IgD-negative memory B cell (primary cell): Measurements from ENCODE around the gene SHOX. TPM values are rescaled to one million over a fixed set of nuclear protein-coding genes. Genes with fewer than 3 reads are reported as not detected.
A peak's percentile ranks its signal among the peaks of the same experiment; 100 is the strongest.
"Not testable (repeated sequence)": the region's sequence is repeated elsewhere in the genome, so short reads cannot be mapped to it uniquely, and the experiment has no call there.

Experiments used
- H3K27ac Mint-ChIP-seq, 3 donors: one replicate each; pipeline ENCODE4 v1.8.0; 2020 to 2022; ENCODE audit warnings: mild to moderate bottlenecking in 3 of 3, mixed read lengths in 3 of 3, moderate library complexity in 1 of 3
- H3K27me3 Mint-ChIP-seq: one replicate; pipeline ENCODE4 v1.8.0; 2021; ENCODE audit warnings: mixed read lengths
- H3K36me3 Mint-ChIP-seq: one replicate; pipeline ENCODE4 v1.8.0; 2020; ENCODE audit warnings: mild to moderate bottlenecking, mixed read lengths
- H3K4me1 Mint-ChIP-seq, 3 donors: one replicate each; pipeline ENCODE4 v1.8.0; 2020 to 2022; ENCODE audit warnings: mixed read lengths in 3 of 3, mild to moderate bottlenecking in 1 of 3
- H3K4me3 Mint-ChIP-seq, 4 donors: one replicate each; pipeline ENCODE4 v1.8.0; 2020 to 2022; ENCODE audit warnings: mild to moderate bottlenecking in 4 of 4, mixed read lengths in 4 of 4, moderate library complexity in 3 of 4
- H3K9me3 Mint-ChIP-seq, 3 donors: one replicate each; pipeline ENCODE4 v1.8.0; 2020 to 2021; ENCODE audit warnings: mixed read lengths in 3 of 3, mild to moderate bottlenecking in 1 of 3
- polyA plus RNA-seq: library from polyadenylated mRNA; unstranded; fragments of 300-500 nt; fragmentation: Illumina TruSeq; gene quantifications from one replicate; pipeline ENCODE4 v1.2.3, GENCODE V29; 2021

SHOX gene
- polyA plus RNA-seq, 1 donor from 2014 or later, result not detected

- Mint-ChIP-seq H3K4me3 (no peak overlapping the region), H3K27ac (no peak overlapping the region)
Observed at GRCh38 chrX:617891-618290, 12.7 kb upstream of the SHOX start.

GRCh38 chrX:618304-618703 is 12.3 kb upstream of the SHOX start:
- not testable (repeated sequence) for H3K4me1 Mint-ChIP-seq, H3K9me3 Mint-ChIP-seq, H3K4me3 Mint-ChIP-seq, H3K36me3 Mint-ChIP-seq, H3K27ac Mint-ChIP-seq
- peaks cover 33% of the 10 kb centered on the region for H3K27me3 Mint-ChIP-seq

More at GRCh38 chrX:617891-618290, 12.7 kb upstream of the SHOX start:
- peaks cover 30% of the 10 kb centered on the region for H3K27me3 Mint-ChIP-seq
- no peaks in the 10 kb centered on the region for H3K36me3 Mint-ChIP-seq
- peaks cover 0 to 13% (median under 1%) of the 10 kb centered on the region in 3 donors for H3K9me3 Mint-ChIP-seq
- H3K4me1 Mint-ChIP-seq, result peaks cover 0 to 3% (median 0%) of the 10 kb centered on the region in 3 donors

DNA sequence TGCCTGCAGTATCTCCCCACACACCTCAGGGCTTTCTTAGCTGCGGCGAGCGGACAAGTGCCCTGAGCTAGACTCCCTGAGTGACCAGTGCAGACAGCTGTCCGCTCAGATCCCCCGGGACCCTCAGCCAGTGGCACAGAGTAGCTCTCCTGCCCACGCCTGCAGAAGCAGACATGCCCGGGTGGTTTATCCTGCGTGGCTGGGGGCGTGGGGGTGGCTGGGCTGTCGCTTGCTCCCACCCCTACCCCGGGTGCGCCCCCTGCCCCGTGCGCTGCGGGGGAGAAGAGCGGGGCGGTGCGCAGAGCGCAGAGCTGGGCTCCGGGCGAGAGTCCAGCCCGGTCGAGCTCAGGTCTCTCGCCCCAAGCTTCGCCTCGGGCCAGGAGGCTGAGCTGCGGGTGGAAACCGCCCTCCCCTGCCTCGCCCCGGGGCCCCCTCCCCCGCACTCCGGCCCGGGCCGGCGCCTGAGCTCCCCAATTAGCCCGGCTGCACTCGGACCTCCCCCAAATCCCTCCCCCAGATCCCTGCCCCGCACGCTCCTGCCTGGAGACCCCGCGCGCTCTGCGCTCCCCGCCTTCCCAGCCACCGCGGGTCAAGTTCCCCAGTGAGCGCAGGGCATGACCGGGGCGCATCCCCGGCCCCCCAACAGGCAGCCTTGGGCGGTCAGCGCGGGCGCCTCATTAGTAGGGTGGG is 11.7 kb upstream of the SHOX start:
- Mint-ChIP-seq H3K9me3 (peaks cover 0 to 9% (median 0%) of the 10 kb centered on the region in 3 donors), H3K4me3 (no peak overlapping the region), H3K27me3 (peaks cover 35% of the 10 kb centered on the region), H3K4me1 (peaks cover 0 to 7% (median 3%) of the 10 kb centered on the region in 3 donors), H3K36me3 (peaks cover 1% of the 10 kb centered on the region), H3K27ac (no peak overlapping the region)

DNA sequence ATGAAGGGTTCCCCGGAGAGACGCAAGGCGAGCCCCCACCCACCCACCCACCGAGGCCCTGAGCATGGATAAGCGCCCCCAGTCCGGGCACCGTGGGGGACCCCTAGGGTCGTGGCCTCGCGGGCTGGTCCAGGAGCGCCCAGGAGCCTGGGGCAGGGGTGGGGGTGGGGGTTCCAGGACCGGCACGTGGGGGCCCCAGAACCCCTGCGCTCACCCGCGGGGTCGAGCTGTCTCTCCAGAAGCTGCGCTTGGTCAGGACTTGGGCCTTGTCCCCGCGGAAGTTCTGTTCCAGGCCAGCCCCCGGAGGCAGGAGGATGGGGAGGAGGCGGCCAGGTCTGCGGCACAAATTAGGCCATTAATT is 11.2 kb upstream of the SHOX start:
- H3K4me1 Mint-ChIP-seq, result peaks cover 0 to 7% (median 3%) of the 10 kb centered on the region in 3 donors
- peaks cover 35% of the 10 kb centered on the region for H3K27me3 Mint-ChIP-seq
- peaks cover 1% of the 10 kb centered on the region for H3K36me3 Mint-ChIP-seq
- peaks cover 0 to 7% (median 0%) of the 10 kb centered on the region in 3 donors for H3K9me3 Mint-ChIP-seq
- H3K27ac Mint-ChIP-seq, result no peak overlapping the region
- H3K4me3 Mint-ChIP-seq, result no peak overlapping the region

- Mint-ChIP-seq H3K9me3 (peaks cover 0 to 4% (median 0%) of the 10 kb centered on the region in 3 donors), H3K27ac (no peak overlapping the region), H3K36me3 (peaks cover 1% of the 10 kb centered on the region), H3K4me1 (peaks cover 0 to 7% (median 3%) of the 10 kb centered on the region in 3 donors), H3K27me3 (peaks cover 36% of the 10 kb centered on the region), H3K4me3 (no peak overlapping the region)
Observed at GRCh38 chrX:619812-620531, 10.6 kb upstream of the SHOX start.

- no peak overlapping the region for H3K27ac Mint-ChIP-seq
- H3K4me3 Mint-ChIP-seq, result no peak overlapping the region
- peaks cover 31% of the 10 kb centered on the region for H3K27me3 Mint-ChIP-seq
- H3K9me3 Mint-ChIP-seq, result peaks cover 0 to 9% (median 0%) of the 10 kb centered on the region in 3 donors
- peaks cover under 1 to 7% (median 3%) of the 10 kb centered on the region in 3 donors for H3K4me1 Mint-ChIP-seq
- H3K36me3 Mint-ChIP-seq, result peaks cover 1% of the 10 kb centered on the region
Observed at GRCh38 chrX:621705-622503, 8.7 kb upstream of the SHOX start.

- H3K9me3 Mint-ChIP-seq, H3K36me3 Mint-ChIP-seq, H3K27ac Mint-ChIP-seq, H3K4me1 Mint-ChIP-seq: not testable (repeated sequence)
- Mint-ChIP-seq H3K4me3 (peak overlapping the region in 1 of 4 donors; percentile 55), H3K27me3 (peaks cover 35% of the 10 kb centered on the region)
Observed at GRCh38 chrX:622802-623201, 7.8 kb upstream of the SHOX start.

DNA sequence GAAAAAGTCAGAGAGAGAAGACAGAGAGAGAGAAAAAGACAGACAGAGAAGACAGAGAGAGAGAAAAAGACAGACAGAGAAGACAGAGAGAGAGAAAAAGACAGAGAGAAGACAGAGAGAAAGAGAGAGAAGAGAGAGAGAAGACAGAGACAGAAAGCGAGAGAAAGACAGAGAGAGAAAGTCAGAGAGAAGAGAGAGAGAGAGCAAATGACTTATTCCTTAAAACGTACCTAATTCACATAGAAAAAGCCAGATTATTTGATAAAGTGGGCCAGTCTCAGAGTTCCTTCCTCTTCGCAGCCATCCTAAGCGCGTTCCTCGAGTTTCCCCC is 7.4 kb upstream of the SHOX start:
- peaks cover 3 to 13% (median 6%) of the 10 kb centered on the region in 3 donors for H3K4me1 Mint-ChIP-seq
- H3K36me3 Mint-ChIP-seq, result peaks cover 1% of the 10 kb centered on the region
- H3K4me3 Mint-ChIP-seq, result peak overlapping the region in 1 of 4 donors; percentile 52
- H3K9me3 Mint-ChIP-seq, result peaks cover 0 to 9% (median 0%) of the 10 kb centered on the region in 3 donors
- no peak overlapping the region for H3K27ac Mint-ChIP-seq
- peaks cover 34% of the 10 kb centered on the region for H3K27me3 Mint-ChIP-seq

- peaks cover 1% of the 10 kb centered on the region for H3K36me3 Mint-ChIP-seq
- H3K4me3 Mint-ChIP-seq, result no peak overlapping the region
- peaks cover 0 to 9% (median 0%) of the 10 kb centered on the region in 3 donors for H3K9me3 Mint-ChIP-seq
- no peak overlapping the region for H3K27ac Mint-ChIP-seq
- peaks cover 35% of the 10 kb centered on the region for H3K27me3 Mint-ChIP-seq
- peaks cover 3 to 13% (median 6%) of the 10 kb centered on the region in 3 donors for H3K4me1 Mint-ChIP-seq
Observed at GRCh38 chrX:623599-624315, 6.8 kb upstream of the SHOX start.

DNA sequence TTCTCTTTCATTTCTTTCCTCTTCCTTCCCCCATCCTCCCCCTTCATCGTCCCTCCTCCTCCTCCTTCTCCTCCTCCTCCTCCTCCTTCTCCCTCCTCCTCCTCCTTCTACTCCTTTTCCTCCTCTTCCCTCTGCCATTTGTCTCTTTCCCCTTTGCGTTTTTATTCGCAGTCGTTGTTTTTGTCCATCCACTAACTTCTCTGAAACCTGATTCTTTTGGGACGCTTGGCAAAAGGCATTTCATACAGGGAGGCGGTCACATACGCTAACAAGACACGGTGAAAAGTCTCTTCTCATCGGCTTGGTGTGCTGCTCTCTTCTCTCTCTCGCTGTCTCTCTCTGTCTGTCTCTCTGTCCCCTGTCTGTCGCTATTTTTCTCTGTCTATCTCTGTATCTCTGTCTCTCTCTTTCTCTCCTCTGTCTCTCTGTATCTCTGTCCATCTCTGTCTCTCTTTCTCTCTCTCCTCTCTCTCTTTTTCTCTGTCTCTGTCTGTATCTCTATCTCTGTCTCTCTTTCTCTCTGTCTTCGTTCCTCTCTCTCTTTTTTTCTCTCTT is 5.4 kb upstream of the SHOX start:
- Mint-ChIP-seq H3K4me1 (peaks cover 3 to 13% (median 6%) of the 10 kb centered on the region in 3 donors), H3K9me3 (peaks cover 0 to 9% (median 0%) of the 10 kb centered on the region in 3 donors), H3K27me3 (peaks cover 45% of the 10 kb centered on the region), H3K4me3 (no peak overlapping the region), H3K36me3 (peaks cover 1% of the 10 kb centered on the region), H3K27ac (peak overlapping the region in 2 of 3 donors; percentile 33 to 73)

- Mint-ChIP-seq H3K4me1 (peaks cover 3 to 13% (median 6%) of the 10 kb centered on the region in 3 donors), H3K27me3 (peaks cover 49% of the 10 kb centered on the region)
- H3K27ac Mint-ChIP-seq, H3K4me3 Mint-ChIP-seq, H3K9me3 Mint-ChIP-seq, H3K36me3 Mint-ChIP-seq: not testable (repeated sequence)
Observed at GRCh38 chrX:626047-626446, 4.5 kb upstream of the SHOX start.

DNA sequence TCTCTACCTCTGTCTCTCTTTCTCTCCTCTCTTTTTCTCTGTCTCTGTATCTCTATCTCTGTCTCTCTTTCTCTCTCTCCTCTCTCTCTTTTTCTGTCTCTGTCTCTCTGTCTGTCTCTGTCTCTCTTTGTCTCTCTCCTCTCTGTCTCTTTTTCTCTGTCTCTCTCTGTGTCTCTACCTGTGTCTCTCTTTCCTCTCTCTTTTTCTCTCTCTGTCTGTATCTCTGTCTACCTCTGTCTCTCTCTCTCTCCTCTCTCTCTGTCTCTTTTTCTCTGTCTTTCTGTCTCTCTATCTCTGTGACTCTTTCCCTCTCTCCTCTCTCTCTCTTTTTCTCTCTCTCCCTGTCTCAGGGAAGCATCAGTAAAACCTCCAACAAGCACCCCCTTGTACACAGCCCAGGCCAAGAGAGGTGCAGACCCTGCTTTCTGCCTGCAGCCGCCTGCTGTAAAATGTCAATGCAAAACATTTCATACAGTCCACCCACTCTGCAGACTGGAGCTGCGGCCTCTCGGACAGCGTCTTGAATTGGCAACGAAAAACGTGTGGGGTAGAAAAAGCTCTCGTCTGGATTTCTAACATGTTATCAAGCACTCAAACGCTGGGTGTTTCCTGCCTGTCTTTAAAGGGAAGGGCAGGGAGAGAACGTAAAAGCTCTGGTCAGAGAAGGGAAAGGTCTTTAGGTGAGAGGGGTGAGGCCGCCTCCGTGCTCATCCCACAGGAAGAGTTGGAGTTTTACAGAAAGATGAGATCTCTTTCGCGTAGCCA is 3.7 kb upstream of the SHOX start:
- H3K27ac Mint-ChIP-seq, result peak overlapping the region in 2 of 3 donors; percentile 43 to 48
- peaks cover 53% of the 10 kb centered on the region for H3K27me3 Mint-ChIP-seq
- H3K4me3 Mint-ChIP-seq, result peak overlapping the region in 1 of 4 donors; percentile 26
- peaks cover 0 to 7% (median 0%) of the 10 kb centered on the region in 3 donors for H3K9me3 Mint-ChIP-seq
- peaks cover 1% of the 10 kb centered on the region for H3K36me3 Mint-ChIP-seq
- peaks cover 3 to 13% (median 6%) of the 10 kb centered on the region in 3 donors for H3K4me1 Mint-ChIP-seq

- no peak overlapping the region for H3K27ac Mint-ChIP-seq
- peak overlapping the region in 1 of 4 donors; percentile 26 for H3K4me3 Mint-ChIP-seq
- H3K4me1 Mint-ChIP-seq, result peaks cover 3 to 13% (median 6%) of the 10 kb centered on the region in 3 donors
- H3K9me3 Mint-ChIP-seq, result peaks cover 0 to 5% (median 0%) of the 10 kb centered on the region in 3 donors
- H3K36me3 Mint-ChIP-seq, result peaks cover 1% of the 10 kb centered on the region
- peaks cover 51% of the 10 kb centered on the region for H3K27me3 Mint-ChIP-seq
Observed at GRCh38 chrX:627510-627981, 3.0 kb upstream of the SHOX start.
